ENCODE results near the gene DNAJC5G.
"Not testable (repeated sequence)": the region's sequence is repeated elsewhere in the genome, so short reads cannot be mapped to it uniquely, and the experiment has no call there.

Gene DNAJC5G

GRCh38 chr2:27282892-27283291 is 7.7 kb downstream of the DNAJC5G start:
- DNase-seq = no peak

GRCh38 chr2:27284996-27285395 is 9.8 kb downstream of the DNAJC5G start:
- no peak for DNase-seq

DNA sequence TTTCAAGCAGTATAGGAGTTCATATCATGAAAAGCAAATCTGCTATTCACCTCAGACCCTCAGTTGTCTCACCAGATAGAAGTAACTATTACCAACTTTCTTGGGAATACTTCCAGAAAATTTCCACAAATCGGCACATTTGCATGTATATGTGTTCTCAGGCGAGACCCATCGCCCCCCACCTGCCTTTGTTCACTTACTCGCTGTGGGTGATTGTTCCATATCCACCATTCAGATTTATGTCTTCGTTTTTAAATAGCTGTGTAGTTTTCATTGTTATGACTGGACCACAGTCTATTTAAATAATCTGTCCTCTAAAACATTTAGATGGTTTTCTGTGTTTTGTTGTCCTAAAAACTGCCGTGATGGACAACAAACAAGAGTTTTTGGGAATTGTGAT is 10.2 kb downstream of the DNAJC5G start:
- no peak for DNase-seq

DNA sequence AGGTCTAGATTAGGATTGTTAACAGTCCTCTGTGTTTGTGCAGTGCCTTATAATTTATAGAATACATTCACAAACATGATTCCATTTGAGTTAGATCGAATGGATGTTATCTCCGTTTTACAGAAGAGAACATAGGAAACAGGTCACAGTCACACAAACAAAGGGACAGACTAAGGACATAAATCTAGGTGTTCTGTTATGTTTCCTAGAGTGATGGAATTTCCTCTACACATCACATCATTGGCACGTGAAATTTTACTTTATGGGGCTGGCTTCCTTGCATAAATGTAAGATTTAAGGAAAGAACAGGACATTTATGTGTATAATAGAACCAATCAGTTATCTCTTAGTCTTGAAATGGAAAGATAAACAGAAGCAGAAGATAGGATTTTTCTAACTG is 13.4 kb downstream of the DNAJC5G start:
- no peak for DNase-seq

DNA sequence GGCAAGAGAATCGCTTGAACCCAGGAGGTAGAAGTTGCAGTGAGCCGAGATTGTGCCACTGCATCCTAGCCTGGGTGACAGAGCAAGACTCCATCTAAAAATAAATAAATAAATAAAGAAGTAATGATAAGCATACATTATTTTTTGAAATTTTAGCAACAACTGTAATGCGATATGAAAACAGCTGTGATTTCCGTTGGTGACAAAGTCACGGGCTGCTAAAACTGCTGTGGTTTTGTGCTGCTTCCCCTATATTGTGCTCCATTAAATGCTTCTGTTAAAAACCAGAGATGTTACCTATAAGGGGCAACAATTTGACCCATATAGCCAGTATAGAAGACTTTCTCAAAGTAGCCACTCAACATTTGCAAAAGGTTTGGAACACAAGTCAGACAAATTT is 15.3 kb downstream of the DNAJC5G start:
- DNase-seq = no peak

- DNase-seq = no peak
Observed at GRCh38 chr2:27291865-27292264, 16.6 kb downstream of the DNAJC5G start.

GRCh38 chr2:27294928-27295327 is 19.7 kb downstream of the DNAJC5G start:
- DNase-seq = no peak

DNA sequence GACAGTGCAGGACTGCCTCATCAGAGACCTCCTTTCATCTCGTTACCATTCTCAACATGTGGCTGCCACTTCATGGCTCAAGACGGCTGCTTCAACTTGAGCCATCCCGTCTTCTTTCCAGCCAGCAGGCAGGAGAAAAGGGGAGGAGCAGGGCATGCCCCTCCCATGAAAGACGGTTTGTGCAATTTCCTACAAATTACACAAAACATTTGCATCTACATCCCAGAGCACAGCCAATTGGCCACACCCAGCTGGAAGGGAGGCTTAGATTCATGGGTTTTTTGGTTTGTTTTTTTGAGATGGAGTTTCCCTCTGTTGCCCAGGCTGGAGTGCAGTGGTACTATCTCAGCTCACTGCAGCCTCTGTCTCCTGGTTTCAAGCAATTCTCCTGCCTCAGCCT is 21.2 kb downstream of the DNAJC5G start:
- DNase-seq = no peak

DNA sequence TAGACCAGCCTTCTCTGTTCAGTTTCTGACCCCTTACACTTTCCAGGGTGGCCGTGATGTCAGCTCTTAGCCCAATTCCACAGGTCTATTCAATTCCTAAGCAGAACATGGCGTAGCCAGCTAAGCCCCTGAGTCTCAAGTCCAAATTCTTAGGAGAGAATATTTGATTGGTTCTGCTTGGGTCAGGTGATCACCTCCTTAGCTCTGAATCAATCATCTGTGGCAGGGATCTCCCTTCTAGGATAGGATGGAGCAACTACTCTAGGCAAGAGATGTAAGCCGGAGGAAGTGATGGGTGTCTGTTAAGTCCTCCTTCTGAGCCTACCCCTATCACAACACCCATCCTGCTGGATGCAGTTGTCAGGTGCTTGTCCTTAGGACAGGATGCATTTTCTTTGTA is 22.0 kb downstream of the DNAJC5G start:
- DNase-seq = no peak

DNA sequence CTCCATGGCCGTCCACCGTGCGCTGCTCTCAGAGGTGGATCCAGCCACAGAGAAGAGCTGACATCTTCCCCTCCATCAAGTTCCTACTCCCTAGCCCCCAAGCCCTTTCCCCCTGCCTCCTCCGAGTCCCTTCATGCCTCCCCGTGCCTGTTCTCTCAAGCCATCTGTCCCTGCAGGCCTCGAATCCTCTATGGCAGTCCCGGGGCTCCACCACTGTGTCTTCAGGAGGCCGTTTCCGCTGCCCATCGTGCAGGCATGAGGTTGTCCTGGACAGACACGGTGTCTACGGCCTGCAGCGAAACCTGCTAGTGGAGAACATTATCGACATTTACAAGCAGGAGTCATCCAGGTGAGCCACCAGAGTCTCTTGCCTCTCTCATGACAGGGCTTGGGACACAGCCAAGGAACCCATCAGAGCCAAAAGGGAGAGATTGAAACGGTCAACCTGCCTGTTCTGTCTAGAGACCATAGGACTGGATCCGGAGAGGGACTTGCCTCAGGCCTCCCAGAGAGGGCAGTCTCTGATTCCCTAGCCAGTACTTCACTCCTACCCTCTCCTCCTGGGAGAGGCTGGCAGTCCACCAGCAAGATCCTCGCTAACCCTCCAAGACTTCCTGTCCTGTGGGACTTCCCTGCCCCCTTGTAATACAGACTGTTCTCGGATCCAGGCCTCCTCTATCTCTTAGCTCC is 23.3 kb downstream of the DNAJC5G start:
- no peak for DNase-seq

DNA sequence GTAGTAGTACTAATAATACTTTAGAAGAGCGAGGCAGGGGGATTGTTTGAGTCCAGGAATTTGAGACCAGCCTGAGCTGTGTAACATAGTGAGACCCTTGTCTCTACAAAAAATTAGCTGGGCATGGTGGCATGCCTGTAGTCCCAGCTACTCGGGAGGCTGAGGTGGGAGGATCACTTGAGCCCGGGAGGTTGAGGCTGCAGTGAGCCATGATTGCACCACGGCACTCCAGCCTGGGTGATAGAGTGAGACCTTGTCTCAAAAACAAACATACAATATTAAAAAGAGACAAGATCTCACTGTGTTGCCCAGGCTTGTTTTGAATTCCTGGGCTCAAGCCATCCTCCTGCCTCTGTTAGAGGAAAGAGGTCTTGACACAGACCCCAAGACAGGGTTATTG is 25.4 kb downstream of the DNAJC5G start:
- DNase-seq = not testable (repeated sequence)

DNA sequence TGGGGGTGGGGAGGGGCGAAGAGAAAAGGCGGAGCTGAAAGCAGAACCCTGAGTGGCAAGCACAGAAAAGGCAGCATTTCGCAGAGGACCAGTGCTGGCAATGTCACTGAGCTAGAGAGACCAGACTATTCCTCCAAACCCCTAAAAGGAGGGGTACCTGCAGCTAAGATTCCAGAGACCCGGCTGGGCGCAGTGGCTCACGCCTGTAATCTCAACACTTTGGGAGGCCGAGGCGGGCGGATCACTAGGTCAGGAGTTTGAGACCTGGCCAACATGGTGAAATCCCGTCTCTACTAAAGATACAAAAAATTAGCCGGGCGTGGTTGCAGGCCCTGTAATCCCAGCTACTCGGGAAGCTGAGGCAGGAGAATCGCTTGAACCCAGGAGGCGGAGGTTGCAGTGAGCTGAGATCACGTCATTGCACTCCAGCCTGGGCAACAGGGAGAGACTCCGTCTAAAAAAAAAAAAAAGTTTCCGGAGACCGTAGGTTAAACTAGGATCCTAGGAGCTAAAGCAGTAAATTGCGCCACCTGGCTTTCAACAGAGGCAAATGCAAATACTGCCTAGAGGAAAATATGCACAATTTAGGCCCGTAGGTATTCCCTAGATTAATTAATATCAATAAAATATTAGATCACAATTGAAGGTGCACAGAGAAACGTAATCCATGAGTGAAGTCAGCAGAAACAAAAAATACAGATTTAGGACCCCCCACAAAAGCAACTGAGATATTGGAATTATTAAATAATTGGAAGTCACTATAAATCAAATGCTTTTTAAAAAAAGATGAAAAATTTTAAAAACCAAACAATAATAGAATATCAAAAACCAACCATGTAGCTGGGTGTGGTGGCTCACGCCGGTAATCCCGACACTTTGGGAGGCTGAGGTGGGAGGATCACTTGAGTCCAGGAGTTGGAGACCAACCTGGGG is 28.1 kb downstream of the DNAJC5G start:
- peak; percentile 35 for DNase-seq

DNA sequence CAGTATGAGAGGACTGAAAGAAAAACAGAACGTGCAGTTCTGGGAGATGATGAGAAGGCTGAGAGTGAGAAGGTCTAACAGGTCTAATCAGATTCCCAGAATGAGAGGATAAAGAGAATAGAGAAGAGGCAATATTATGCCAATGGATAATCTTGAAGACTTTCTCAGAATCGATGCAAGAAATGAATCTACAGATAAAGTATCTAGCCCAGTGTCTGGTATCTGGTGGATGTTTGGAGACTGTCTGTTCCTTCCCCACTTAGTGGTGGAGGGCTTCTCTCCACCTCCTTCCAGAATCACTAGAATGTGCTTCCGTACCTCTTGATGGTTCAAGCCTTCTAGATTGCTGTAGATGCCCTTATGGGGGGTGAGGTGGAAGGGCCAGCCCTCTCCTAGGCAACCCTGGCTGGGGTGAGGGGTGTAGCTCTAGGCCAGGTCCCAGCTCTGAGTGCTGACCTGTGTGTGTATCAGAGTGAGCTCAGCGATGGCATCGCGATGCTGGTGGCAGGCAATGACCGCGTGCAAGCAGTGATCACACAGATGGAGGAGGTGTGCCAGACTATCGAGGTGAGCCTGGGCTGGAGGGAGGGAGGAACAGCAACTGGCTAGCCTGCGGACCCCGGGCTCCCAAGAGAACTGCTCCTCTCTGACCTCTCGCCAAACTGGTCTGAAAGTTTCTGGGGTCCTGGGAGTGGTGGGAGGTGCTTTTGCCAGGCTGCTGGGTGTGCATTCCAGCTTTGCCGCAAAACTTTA is 29.4 kb downstream of the DNAJC5G start:
- no peak for DNase-seq

DNA sequence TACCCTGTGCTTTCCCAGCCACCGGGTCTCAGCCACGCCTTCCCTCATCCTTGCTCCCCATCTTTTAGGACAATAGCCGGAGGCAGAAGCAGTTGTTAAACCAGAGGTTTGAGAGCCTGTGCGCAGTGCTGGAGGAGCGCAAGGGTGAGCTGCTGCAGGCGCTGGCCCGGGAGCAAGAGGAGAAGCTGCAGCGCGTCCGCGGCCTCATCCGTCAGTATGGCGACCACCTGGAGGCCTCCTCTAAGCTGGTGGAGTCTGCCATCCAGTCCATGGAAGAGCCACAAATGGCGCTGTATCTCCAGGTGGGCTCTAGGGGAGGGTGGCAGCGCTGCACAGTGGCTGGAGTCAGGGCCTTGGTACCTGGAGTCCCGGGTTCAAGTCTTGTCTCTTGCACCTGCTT is 30.3 kb downstream of the DNAJC5G start:
- DNase-seq = no peak

- no peak for DNase-seq
Observed at GRCh38 chr2:27306136-27306535, 30.9 kb downstream of the DNAJC5G start.

GRCh38 chr2:27306573-27307286 is 31.5 kb downstream of the DNAJC5G start:
- no peak for DNase-seq

GRCh38 chr2:27307287-27307544 is 32.0 kb downstream of the DNAJC5G start:
- no peak for DNase-seq

GRCh38 chr2:27307545-27308358 is 32.5 kb downstream of the DNAJC5G start:
- no peak for DNase-seq

GRCh38 chr2:27308359-27308881 is 33.2 kb downstream of the DNAJC5G start, which contains the start of gene UCN:
Gene UCN (minus strand): TSS chr2:27308445. CDS start chr2:27307895, 550 bp downstream.
- DNase-seq = no peak

DNA sequence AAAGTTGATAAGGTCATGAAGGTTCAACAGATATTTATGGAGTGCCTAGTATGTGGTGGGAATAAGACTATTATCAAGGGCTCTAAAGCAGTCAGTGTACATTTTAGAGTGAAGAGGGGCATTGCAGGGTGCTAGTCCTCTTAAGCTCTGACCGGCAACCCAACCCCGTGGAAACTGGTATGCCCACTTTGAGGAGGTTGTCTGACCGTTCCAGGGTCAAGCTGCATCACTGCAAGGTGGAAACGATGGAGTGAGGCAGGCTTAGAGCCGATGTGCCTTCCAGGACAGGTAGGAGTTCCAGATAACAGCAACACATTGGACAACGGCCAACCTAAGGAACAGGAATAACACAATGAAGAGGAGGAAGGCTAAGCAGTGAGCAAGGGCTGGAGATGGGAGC is 34.4 kb downstream of the DNAJC5G start:
- DNase-seq = no peak

- no peak for DNase-seq
Observed at GRCh38 chr2:27312152-27312551, 36.9 kb downstream of the DNAJC5G start.

All from NCI-H1092 treated with DMSO at 0.1 percent for 48 hours (cell line).